Natural killer cell (primary cell): ENCODE measurements around the gene GAMT. TPM values are rescaled to one million over a fixed set of nuclear protein-coding genes. Genes with fewer than 3 reads are reported as not detected.
A peak's percentile ranks its signal among the peaks of the same experiment; 100 is the strongest.

Experiments used
- ATAC-seq, 3 donors: fragments of 150-1000 bp in 2 of 3; fragments of 200-7000 bp in 1 of 3; cut with Tn5 transposase; 1 replicate in 1 of 3; 2 replicates in 2 of 3; pipeline ENCODE4 v1.10.0; 2021; ENCODE audit warnings: mild to moderate bottlenecking in 2 of 3, moderate library complexity in 2 of 3
- DNase-seq, 2 donors: peaks; one replicate each; pipeline versions ENCODE4 v3.0.0 to v3.0.0-alpha.2; 2013 to 2021; ENCODE audit warnings: mixed read lengths in 1 of 2
- H3K27ac ChIP-seq: one replicate; pipeline ENCODE4 v1.5.1; 2013; ENCODE audit warnings: mild to moderate bottlenecking, low read length
- H3K27me3 ChIP-seq: one replicate; pipeline ENCODE4 v1.6.1; 2013; ENCODE audit warnings: low read length; ENCODE audit not compliant: control insufficient read depth, insufficient read depth
- H3K36me3 ChIP-seq: one replicate; pipeline ENCODE4 v1.6.1; 2013; ENCODE audit warnings: low read length; ENCODE audit not compliant: control insufficient read depth, insufficient read depth
- H3K4me1 ChIP-seq: one replicate; pipeline ENCODE4 v1.6.1; 2013; ENCODE audit warnings: low read length; ENCODE audit not compliant: control insufficient read depth, insufficient read depth
- H3K4me3 ChIP-seq: one replicate; pipeline ENCODE4 v1.5.1; 2013; ENCODE audit warnings: low read length
- H3K9me3 ChIP-seq: one replicate; pipeline ENCODE4 v1.6.1; 2013; ENCODE audit warnings: low read length; ENCODE audit not compliant: control insufficient read depth, insufficient read depth
- H3K27ac Mint-ChIP-seq, 2 donors: one replicate each; pipeline ENCODE4 v1.8.0; 2022; ENCODE audit warnings: mild to moderate bottlenecking in 2 of 2, mixed read lengths in 2 of 2, moderate library complexity in 1 of 2
- H3K27me3 Mint-ChIP-seq, 2 donors: one replicate each; pipeline ENCODE4 v1.8.0; 2022; ENCODE audit warnings: low read depth in 2 of 2, mixed read lengths in 2 of 2
- H3K36me3 Mint-ChIP-seq: one replicate; pipeline ENCODE4 v1.8.0; 2022; ENCODE audit warnings: mixed read lengths
- H3K4me1 Mint-ChIP-seq, 2 donors: one replicate each; pipeline ENCODE4 v1.8.0; 2022; ENCODE audit warnings: mixed read lengths in 2 of 2
- H3K4me3 Mint-ChIP-seq: one replicate; pipeline ENCODE4 v1.8.0; 2022; ENCODE audit warnings: mild to moderate bottlenecking, moderate library complexity, mixed read lengths
- H3K9me3 Mint-ChIP-seq, 2 donors: one replicate each; pipeline ENCODE4 v1.8.0; 2022; ENCODE audit warnings: mixed read lengths in 2 of 2
- CTCF ChIP-seq: fragments of 200-600 bp; IDR thresholded peaks from one replicate; pipeline ENCODE4 v1.8.0; 2022; ENCODE audit warnings: antibody characterized with exemption
- WGBS: methylation state at CpG from one replicate; pipeline ENCODE4 v1.1.7; 2013; ENCODE audit warnings: missing lambda C conversion rate; ENCODE audit not compliant: insufficient coverage; 5-methylcytosine and 5-hydroxymethylcytosine counted together
- intact Hi-C: fragments of 100-400 bp; cut with micrococcal nuclease; formaldehyde crosslinking; loops from one replicate; pipeline ENCODE4 v1.14.2; 2022
- total RNA-seq, 4 donors: library from RNA; stranded (reverse); fragments of 120-200 nt in 1 of 4; gene quantifications; one replicate each; pipeline versions ENCODE4 v1.2.3 to v1.2.4, GENCODE V29; 2013 to 2022

Gene GAMT
- total RNA-seq, 3 donors from 2014 or later (not counting 1 experiment from before 2014, with no cell fraction given): 5.1 to 7.5 (median 7.1) TPM

GRCh38 chr19:1366296-1366695 lies 35.0 kb downstream of the GAMT start:
- Mint-ChIP-seq H3K9me3 (no peaks in the 10 kb centered on the region), H3K27me3 (no peaks in the 10 kb centered on the region), H3K4me1 (peaks cover 35 to 36% of the 10 kb centered on the region in 2 donors), H3K27ac (no peak overlapping the region), H3K36me3 (no peaks in the 10 kb centered on the region), H3K4me3 (no peak overlapping the region)
- intact Hi-C loops: no loop called here
- Histone ChIP-seq H3K9me3 (no peaks in the 10 kb centered on the region), H3K27me3 (no peaks in the 10 kb centered on the region), H3K27ac (no peak overlapping the region), H3K36me3 (peaks cover 21% of the 10 kb centered on the region), H3K4me1 (peaks cover 38% of the 10 kb centered on the region), H3K4me3 (no peak overlapping the region)
- TF ChIP-seq CTCF: no peak
- 69% methylated on average over 10 of the region's 10 CpGs for WGBS
- DNase-seq: no peak
- ATAC-seq: peak in 2 of 3 donors; percentile 26 to 56

DNA sequence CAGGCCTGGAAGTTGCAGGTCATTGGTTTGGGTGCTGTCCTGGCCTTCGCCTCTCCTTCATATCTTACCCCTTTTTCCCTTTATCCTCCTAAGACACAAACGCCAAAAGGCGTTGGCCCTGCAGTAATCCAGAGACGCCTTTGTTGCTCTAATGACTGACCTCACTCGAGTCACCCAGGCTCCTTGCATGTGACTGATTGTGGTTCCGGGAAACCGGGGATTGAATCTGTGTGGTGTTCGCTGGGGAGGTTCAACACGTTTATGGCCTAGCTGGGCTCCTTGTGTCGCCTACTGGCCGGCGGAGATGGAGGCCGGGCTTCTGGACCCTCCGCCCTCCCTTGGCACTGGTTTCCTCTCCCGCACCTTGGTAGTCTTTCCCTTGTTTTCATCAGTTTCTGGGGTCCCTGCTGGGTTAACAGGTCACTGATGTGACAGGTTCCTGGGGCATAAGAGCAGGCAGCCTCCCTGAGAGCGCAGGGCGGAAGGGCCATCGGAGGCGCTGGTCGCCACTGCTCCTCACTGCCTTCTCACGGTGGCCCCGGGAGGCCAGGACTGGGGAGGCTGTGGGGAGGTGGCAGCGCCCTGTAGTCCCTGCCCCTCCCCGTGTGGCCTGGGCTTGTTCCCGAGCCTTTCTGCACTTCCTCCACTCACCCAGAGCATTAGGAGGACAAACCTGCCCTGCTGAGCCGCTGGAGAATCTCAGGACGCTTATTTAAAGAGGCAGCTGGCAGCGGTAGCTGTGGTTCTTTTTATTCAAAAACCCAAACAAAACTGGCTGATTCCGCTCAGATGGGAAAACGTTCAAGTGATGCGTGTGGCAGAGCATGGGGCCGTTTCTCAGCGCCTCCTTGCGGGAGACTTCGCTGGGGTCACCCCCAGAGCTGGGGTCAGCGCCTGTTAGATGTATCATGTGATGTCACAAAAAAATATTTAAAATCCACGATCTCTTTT lies 35.7 kb downstream of the GAMT start:
- no peak for TF ChIP-seq CTCF
- 90% methylated on average over 37 of the region's 37 CpGs for WGBS
- no peaks in the 10 kb centered on the region for H3K9me3 Mint-ChIP-seq

DNA sequence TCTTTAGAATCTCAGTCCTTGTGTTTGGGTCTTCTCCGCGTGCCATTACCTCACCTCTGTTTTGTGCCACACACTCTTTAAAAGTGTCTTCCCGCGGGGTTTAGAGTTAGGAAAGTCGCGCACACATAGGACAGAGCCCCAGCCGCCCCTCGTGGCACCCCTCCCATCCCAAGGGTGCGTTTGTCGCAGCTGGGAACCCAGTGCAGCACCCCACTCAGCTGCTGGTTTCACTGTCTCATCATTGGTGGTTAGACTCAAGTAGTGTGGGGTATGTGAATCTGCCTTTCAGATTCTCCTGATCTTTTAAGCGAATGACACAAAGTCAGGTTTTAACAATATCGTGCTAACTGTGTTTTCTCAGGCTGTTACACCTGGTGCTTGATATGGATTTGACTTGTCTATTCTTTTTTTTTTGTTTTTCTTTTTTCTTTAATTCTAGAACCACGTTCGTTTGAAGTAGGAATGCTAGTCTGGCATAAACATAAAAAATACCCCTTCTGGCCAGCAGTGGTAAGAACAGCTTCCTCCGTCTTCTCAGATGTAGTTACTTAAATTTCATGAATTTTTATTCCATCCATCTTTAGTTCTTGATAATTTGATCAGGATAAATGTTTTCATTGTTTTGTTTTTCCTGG lies 37.2 kb downstream of the GAMT start:
- intact Hi-C loops: no loop called here

More for the DNA sequence above, 35.7 kb downstream of the GAMT start:
- Histone ChIP-seq H3K27ac (no peak overlapping the region), H3K27me3 (no peaks in the 10 kb centered on the region), H3K36me3 (peaks cover 18% of the 10 kb centered on the region), H3K4me1 (peaks cover 38% of the 10 kb centered on the region), H3K4me3 (no peak overlapping the region), H3K9me3 (no peaks in the 10 kb centered on the region)
- no peaks in the 10 kb centered on the region for H3K27me3 Mint-ChIP-seq
- ATAC-seq (no peak), DNase-seq (no peak)
- H3K27ac Mint-ChIP-seq: peak overlapping the region; percentile 14 to 93
- H3K4me3 Mint-ChIP-seq: no peak overlapping the region
- intact Hi-C loops: no loop called here
- peaks cover 35 to 36% of the 10 kb centered on the region in 2 donors for H3K4me1 Mint-ChIP-seq
- no peaks in the 10 kb centered on the region for H3K36me3 Mint-ChIP-seq

More for the DNA sequence above, 37.2 kb downstream of the GAMT start:
- ATAC-seq: peak; percentile 71 to 80 (median 73)
- peak; percentile 51 for TF ChIP-seq CTCF
- DNase-seq: peak in 1 of 2 donors; percentile 55
- Mint-ChIP-seq H3K27ac (peak overlapping the region; percentile 88 to 93), H3K4me3 (peak overlapping the region; percentile 89), H3K36me3 (no peaks in the 10 kb centered on the region), H3K9me3 (no peaks in the 10 kb centered on the region), H3K27me3 (no peaks in the 10 kb centered on the region), H3K4me1 (peaks cover 35 to 36% of the 10 kb centered on the region in 2 donors)
- Histone ChIP-seq H3K27me3 (no peaks in the 10 kb centered on the region), H3K36me3 (peaks cover 13% of the 10 kb centered on the region), H3K4me3 (no peak overlapping the region), H3K4me1 (peaks cover 38% of the 10 kb centered on the region), H3K27ac (peak overlapping the region; percentile 66), H3K9me3 (no peaks in the 10 kb centered on the region)
- WGBS: 18% methylated on average over 12 of the region's 15 CpGs
